Uterus (tissue), 2 donors: ENCODE measurements around the gene CCNQ.

Source experiments
- POLR2A ChIP-seq, 2 donors: fragments of 450-650 bp; IDR thresholded peaks; one replicate each; pipeline ENCODE4 v1.6.1; 2016; ENCODE audit warnings: antibody characterized with exemption in 2 of 2, mild to moderate bottlenecking in 1 of 2, moderate library complexity in 1 of 2
- TF ChIP-seq, protein P1 (sequence below), 4 experiments: fragments of 200-600 bp in 2 of 4; fragments of 450-650 bp in 2 of 4; sonication (generic) in 2 of 4; IDR thresholded peaks; one replicate each; pipeline ENCODE4 v1.5.1; 2016 to 2019; ENCODE audit warnings: antibody characterized with exemption in 4 of 4, mild to moderate bottlenecking in 2 of 4, moderate library complexity in 1 of 4

DNA sequence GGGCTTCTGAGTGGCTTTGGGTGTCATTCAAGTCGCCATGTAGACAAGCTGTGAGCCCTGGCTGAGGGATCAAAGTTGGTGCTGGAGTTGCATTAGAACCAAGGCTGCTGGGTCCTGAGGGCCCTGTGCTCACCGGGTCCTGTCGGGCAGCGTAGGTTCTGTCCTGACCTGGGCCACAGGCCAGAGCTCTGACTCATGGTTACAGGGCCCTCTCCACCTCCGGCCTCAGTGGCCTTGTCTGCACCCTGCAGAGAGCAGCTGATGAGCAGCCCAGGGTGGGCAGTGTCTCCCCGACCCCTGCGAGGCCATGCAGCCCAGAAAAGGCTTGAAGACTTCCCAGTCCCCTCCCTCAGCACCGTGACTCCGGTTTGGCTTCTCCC, 59.0 kb downstream of the CCNQ start:
- TF ChIP-seq, protein P1, sequence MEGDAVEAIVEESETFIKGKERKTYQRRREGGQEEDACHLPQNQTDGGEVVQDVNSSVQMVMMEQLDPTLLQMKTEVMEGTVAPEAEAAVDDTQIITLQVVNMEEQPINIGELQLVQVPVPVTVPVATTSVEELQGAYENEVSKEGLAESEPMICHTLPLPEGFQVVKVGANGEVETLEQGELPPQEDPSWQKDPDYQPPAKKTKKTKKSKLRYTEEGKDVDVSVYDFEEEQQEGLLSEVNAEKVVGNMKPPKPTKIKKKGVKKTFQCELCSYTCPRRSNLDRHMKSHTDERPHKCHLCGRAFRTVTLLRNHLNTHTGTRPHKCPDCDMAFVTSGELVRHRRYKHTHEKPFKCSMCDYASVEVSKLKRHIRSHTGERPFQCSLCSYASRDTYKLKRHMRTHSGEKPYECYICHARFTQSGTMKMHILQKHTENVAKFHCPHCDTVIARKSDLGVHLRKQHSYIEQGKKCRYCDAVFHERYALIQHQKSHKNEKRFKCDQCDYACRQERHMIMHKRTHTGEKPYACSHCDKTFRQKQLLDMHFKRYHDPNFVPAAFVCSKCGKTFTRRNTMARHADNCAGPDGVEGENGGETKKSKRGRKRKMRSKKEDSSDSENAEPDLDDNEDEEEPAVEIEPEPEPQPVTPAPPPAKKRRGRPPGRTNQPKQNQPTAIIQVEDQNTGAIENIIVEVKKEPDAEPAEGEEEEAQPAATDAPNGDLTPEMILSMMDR (IDR thresholded peaks at IDR 0.05) = no peak
- no peak for TF ChIP-seq POLR2A (IDR thresholded peaks at IDR 0.05)
